Psoas muscle (tissue), 8 donors: Measurements from ENCODE around the gene RHOBTB3. TPM values are rescaled to one million over a fixed set of nuclear protein-coding genes. Genes with fewer than 3 reads are reported as not detected.

ENCODE experiments used
- ATAC-seq, 4 donors: fragments of 200-7000 bp; cut with Tn5 transposase; one replicate each; pipeline ENCODE4 v1.9.1; 2020; ENCODE audit warnings: moderate library complexity in 3 of 4, mild to moderate bottlenecking in 2 of 4
- DNase-seq, 2 donors: peaks; one replicate each; pipeline ENCODE4 v3.0.0-alpha.2; 2020
- H3K27ac ChIP-seq: fragments of 200-600 bp; one replicate; pipeline ENCODE4 v1.8.0; 2022
- H3K27me3 ChIP-seq, 3 donors: fragments of 200-600 bp in 1 of 3; one replicate each; pipeline versions ENCODE4 v1.6.1 to v1.8.0; 2013 to 2022; ENCODE audit warnings: low read length in 2 of 3, mild to moderate bottlenecking in 2 of 3, moderate library complexity in 1 of 3; ENCODE audit not compliant: insufficient read depth in 3 of 3
- H3K36me3 ChIP-seq, 2 donors: fragments of 200-600 bp in 1 of 2; one replicate each; pipeline versions ENCODE4 v1.6.1 to v1.8.0; 2013 to 2022; ENCODE audit warnings: low read depth in 1 of 2, mild to moderate bottlenecking in 1 of 2, moderate library complexity in 1 of 2; ENCODE audit not compliant: insufficient read depth in 1 of 2
- H3K4me1 ChIP-seq: fragments of 200-600 bp; one replicate; pipeline ENCODE4 v1.8.0; 2022
- H3K4me3 ChIP-seq: fragments of 200-600 bp; one replicate; pipeline ENCODE4 v1.8.0; 2022; ENCODE audit warnings: mild to moderate bottlenecking
- H3K9me3 ChIP-seq: fragments of 200-600 bp; one replicate; pipeline ENCODE4 v1.8.0; 2022
- WGBS, 3 donors: extraction: QIAGEN DNeasy Blood & Tissue Kit; methylation state at CpG; one replicate each; pipeline versions ENCODE4 v1.1.6 to v1.1.7; 2013; 5-methylcytosine and 5-hydroxymethylcytosine counted together
- intact Hi-C, 2 donors: fragments of 100-400 bp; cut with DNase I; formaldehyde crosslinking; loops; one replicate each; pipeline versions ENCODE4 v1.11.0 to v1.14.2; 2022
- polyA plus RNA-seq, 3 donors: library from polyadenylated mRNA; stranded (reverse); fragments of 200-250 nt; gene quantifications; one replicate each; pipeline ENCODE4 v1.2.3, GENCODE V29; 2013
- total RNA-seq, 4 donors: library from RNA; stranded (reverse); fragmentation: NEBNext Ultra II Directional in 2 of 4; extraction: Animal tissue kit (Norgen Biotek cat#: 25700) in 2 of 4; gene quantifications; one replicate each; pipeline versions ENCODE4 v1.2.1 to v1.2.4, GENCODE V29; 2021 to 2023
- TF ChIP-seq, protein P1 (sequence below): fragments of 200-600 bp; IDR thresholded peaks from one replicate; pipeline ENCODE4 v1.8.0; 2022; ENCODE audit warnings: antibody characterized with exemption
- donor health status: healthy with polysubstance abuse.
- donor health status: DM: no; HTN: no; CAD: no; lungs with moderate emphysema.
- donor health status: Bipolar disorder and iron deficiency.
- donor health status: healthy.
- donor health status: DM: yes; HTN: yes; CAD: no.
- donor health status: DM: no; HTN: no; CAD: no.
- donor health status: DM: no; HTN: no; CAD: no.
- donor health status: DM: yes; HTN: yes; CAD: no.

The RHOBTB3 gene
- total and polyA plus RNA-seq, 7 donors: 19.0 to 86.0 (median 53.2) TPM

DNA sequence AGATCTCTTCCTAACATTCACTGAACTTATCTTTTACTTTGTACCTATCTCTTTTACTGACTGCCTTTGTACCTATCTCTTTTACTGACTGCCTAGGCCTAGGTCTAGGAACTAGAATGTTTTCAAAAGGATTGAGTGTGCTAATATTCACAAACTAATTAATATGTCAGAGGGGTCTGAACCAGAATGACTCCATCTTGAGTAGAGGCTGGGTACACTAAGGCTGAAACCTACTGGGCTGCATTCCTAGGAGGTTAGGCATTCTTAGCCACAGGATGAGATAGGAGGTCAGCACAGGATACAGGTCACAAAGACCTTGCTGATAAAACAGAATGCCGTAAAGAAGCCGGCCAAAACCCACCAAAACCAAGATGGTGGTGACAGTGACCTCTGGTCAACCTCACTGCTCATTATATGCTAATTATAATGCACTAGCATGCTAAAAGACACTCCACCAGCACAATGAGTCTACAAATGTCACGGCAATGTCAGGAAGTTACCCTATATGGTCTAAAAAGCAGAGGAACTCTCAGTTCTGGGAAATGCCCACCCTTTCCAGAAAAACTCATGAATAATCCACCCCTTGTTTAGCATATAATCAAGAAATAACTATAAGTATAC is 2.5 kb upstream of the RHOBTB3 start:
- 78 to 84% (median 81%) methylated on average over 3 of the region's 3 CpGs for WGBS, 3 donors
- no peak overlapping the region for H3K4me3 ChIP-seq
- DNase-seq: no peak
- H3K36me3 ChIP-seq: no peaks in the 10 kb centered on the region
- ATAC-seq: no peak
- TF ChIP-seq, protein P1, sequence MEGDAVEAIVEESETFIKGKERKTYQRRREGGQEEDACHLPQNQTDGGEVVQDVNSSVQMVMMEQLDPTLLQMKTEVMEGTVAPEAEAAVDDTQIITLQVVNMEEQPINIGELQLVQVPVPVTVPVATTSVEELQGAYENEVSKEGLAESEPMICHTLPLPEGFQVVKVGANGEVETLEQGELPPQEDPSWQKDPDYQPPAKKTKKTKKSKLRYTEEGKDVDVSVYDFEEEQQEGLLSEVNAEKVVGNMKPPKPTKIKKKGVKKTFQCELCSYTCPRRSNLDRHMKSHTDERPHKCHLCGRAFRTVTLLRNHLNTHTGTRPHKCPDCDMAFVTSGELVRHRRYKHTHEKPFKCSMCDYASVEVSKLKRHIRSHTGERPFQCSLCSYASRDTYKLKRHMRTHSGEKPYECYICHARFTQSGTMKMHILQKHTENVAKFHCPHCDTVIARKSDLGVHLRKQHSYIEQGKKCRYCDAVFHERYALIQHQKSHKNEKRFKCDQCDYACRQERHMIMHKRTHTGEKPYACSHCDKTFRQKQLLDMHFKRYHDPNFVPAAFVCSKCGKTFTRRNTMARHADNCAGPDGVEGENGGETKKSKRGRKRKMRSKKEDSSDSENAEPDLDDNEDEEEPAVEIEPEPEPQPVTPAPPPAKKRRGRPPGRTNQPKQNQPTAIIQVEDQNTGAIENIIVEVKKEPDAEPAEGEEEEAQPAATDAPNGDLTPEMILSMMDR: no peak
- H3K27me3 ChIP-seq: no peaks in the 10 kb centered on the region
- peak overlapping the region; percentile 94 for H3K27ac ChIP-seq
- H3K4me1 ChIP-seq: peaks cover 33% of the 10 kb centered on the region
- intact Hi-C loops: no loop called here
- H3K9me3 ChIP-seq: no peaks in the 10 kb centered on the region

DNA sequence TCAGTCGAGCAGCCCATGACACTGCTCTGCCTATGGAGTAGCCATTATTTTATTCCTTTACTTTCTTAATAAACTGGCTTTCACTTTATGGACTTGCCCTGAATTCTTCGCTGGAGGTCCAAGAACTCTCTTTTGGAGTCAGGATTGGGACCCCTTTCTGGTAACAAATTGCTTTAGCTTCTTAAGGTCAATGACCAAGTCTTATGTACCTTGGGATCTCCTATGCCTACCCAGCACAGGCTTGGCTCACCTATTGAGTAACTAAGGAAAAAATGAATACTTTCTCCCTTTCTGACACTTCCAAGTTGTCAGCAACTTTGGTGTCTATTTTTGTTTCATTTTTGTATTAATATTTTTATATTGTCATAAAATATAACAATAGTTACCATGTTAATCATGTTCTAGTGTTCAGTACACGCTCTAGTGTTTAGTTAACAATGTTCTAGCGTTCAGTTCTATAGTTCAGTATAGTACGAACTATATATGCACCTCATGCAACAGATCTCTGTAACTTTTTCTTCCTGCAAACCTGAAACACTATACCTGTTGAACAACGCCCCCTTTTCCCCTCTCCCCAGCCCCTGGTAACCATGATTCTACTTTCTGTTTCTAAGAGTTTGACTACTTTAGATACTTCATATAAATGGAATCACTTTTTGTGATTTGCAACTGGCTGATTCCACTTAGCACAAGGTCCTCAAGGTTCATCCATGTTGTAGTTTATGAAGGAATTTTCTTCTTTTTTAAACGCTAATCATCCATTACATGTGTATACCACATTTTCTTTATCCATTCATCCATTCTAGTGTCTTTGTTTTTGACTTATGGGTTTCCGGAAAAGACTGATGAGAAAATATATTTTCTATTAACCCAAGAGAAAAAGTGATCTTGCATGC is 1.8 kb upstream of the RHOBTB3 start:
- ATAC-seq (no peak), DNase-seq (no peak)
- Histone ChIP-seq H3K9me3 (no peaks in the 10 kb centered on the region), H3K36me3 (no peaks in the 10 kb centered on the region), H3K4me1 (peaks cover 41% of the 10 kb centered on the region), H3K27me3 (no peaks in the 10 kb centered on the region), H3K27ac (peak overlapping the region; percentile 94), H3K4me3 (no peak overlapping the region)
- intact Hi-C loops: loop anchor here (2.0 to 5.0 kb wide), 4 partner anchors 61 to 118 kb away; partner anchors contain the start of gene RFESD (in 1 of the 2)
- TF ChIP-seq, protein P1: no peak
- WGBS, 3 donors: 85 to 96% (median 85%) methylated on average over 8 of the region's 8 CpGs

DNA sequence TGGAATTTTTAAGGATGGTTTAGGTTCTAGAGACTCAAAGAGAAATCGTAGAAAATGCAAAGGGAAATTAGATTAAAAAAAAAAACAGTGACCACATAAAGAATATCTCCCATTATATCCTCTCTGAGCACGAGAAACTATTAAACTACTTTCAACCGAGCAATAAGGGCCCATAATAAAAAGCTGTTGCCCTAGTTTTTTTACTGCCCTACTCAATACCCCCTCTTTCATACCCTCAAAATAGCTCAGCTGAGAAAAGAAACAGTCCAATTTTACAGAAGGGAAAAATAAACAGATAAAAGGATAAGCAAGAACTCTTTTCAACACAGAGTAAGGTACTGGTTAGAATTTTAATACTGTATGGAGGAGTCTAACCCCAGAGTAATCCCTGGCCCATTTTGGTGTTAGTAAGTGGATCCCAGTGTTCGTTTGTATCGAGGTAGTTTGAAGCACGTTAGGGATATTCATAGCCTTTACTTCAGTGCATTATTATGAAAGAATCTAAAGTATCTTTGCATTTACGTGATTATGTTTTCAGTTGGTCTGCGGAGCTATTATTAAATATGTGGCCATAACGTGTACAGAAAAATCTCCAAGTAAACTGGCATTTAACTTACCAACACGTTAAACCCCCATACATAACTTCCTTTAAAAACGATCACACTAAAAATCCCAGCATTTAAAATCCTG is 980 bp upstream of the RHOBTB3 start:
- Histone ChIP-seq H3K27me3 (no peaks in the 10 kb centered on the region), H3K4me3 (peak overlapping the region; percentile 90), H3K4me1 (peaks cover 49% of the 10 kb centered on the region), H3K27ac (peak overlapping the region; percentile 94), H3K9me3 (no peaks in the 10 kb centered on the region), H3K36me3 (no peaks in the 10 kb centered on the region)
- 18 to 20% (median 19%) methylated on average over 11 of the region's 11 CpGs for whole genome bisulfite sequencing, 3 donors
- ATAC-seq (no peak), DNase-seq (no peak)
- intact Hi-C loops: loop anchor here (2.0 to 5.0 kb wide), 4 partner anchors 61 to 117 kb away; partner anchors contain the start of gene RFESD (in 1 of the 2)
- TF ChIP-seq, protein P1: no peak

DNA sequence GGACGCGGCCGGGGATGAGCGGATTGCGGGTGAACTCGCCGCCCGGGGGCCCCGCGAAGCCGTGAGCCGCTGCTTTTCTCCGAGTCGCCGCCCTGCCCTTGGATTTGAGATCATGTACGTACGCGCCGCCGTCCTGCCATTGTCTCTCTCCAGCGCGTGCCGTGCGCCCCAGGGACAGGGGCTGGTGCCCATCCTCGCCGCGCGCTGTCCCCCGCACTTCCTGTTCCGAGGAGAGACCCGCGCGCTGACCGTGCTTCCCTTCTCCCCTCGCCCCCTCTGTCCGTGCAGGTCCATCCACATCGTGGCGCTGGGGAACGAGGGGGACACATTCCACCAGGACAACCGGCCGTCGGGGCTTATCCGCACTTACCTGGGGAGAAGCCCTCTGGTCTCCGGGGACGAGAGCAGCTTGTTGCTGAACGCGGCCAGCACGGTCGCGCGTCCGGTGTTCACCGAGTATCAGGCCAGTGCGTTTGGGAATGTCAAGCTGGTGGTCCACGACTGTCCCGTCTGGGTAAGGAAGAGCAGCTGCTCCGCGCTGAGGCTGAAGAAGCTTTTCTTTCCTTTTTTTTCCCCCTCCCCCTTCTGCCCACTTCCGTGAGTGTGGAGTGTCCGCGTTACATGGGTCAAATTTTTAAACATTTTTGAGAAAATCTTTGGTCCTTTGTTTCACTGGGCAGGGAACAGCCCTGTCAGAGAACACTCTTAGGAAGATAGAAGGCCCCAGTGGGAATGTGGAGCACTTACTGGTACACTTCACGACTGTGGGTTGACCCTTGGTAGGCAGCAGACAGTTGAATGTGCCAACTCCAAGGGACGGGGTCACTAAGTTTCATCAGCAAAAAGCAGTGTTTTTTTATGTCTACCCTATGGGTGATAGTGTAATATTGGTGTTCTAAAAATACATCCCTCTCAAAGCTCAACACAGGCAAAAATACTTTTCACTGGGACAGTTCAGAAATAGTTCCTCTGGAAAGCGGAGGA is 727 bp downstream of the RHOBTB3 start:
- DNase-seq: peak; percentile 56 to 76
- no peaks in the 10 kb centered on the region for H3K9me3 ChIP-seq
- intact Hi-C loops: loop anchor here (2.0 to 5.0 kb wide), 4 partner anchors 63 to 115 kb away; partner anchors contain the start of gene RFESD (in 1 of the 2)
- peaks cover 0 to 12% of the 10 kb centered on the region in 2 donors for H3K36me3 ChIP-seq
- TF ChIP-seq, protein P1: no peak
- H3K27ac ChIP-seq: peak overlapping the region; percentile 94
- H3K4me1 ChIP-seq: peaks cover 53% of the 10 kb centered on the region
- H3K4me3 ChIP-seq: peak overlapping the region; percentile 90
- 1% methylated on average over 43 to 64 of the region's 64 CpGs for WGBS, 3 donors
- no peaks in the 10 kb centered on the region for H3K27me3 ChIP-seq
- ATAC-seq: peak; percentile 38 to 68 (median 60)
